Measurements from ENCODE around the gene CFAP57. TPM values are rescaled to one million over a fixed set of nuclear protein-coding genes. Genes with fewer than 3 reads are reported as not detected.

CFAP57 gene
- total RNA-seq, 1 donor from 2014 or later, result not detected

DNA sequence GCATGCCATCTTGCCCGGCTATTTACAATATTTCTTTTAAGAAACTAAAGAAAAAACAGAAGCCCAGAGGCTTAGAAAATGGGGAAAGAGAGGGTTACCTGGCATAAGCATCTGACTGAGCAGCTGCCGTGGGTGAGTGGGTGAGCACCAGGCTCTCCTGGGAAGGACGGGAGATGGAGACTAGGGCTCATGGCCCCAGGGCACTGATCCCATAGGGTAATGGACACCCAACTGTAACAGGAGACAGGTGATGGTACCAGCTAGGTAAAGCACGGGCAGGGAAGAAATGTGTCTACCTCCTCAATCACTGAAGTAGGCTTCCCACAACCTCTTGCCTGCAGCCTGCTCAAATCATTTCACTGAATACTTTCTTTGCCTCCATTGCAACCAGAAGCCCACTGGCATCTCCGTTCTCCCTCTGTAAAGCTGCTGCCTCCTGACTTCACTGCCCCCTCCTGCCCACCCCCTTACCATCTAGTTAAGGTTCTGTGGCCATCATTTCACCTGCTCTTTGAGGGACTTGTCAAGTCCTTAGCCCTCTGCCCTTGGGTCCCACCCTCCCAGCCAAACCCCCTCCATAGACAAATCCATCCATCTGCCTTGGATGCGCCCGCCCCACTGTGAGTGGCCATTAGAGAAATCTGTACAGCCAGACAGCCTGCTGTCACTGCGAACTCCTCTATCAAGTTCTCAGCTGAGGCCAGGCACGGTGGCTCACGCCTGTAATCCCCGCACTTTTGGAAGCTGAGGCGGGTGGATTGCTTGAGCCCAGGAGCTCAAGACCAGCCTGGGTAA lies 103.9 kb downstream of the CFAP57 start:
- intact Hi-C loops (cut with micrococcal nuclease), result no loop called here

DNA sequence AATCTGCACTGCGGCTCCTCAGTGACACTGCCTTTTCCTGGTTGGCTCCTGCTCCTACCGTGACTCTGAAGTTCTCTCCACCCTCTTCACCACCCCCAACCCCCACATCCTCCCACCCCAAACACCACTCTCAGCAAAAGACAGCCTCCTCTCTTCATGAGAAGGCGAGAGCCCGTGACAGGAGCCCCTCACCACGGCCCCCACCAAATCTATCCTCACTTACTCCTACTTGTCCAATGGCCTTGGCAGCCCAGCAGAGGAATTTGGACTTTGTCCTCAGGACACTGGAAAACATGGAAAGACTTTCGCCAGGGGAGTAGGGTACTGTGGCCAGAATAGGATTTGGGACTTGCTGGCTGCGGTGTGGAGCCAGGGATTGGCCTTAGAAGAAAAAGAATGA lies 104.5 kb downstream of the CFAP57 start:
- intact Hi-C loops (cut with micrococcal nuclease), result no loop called here

DNA sequence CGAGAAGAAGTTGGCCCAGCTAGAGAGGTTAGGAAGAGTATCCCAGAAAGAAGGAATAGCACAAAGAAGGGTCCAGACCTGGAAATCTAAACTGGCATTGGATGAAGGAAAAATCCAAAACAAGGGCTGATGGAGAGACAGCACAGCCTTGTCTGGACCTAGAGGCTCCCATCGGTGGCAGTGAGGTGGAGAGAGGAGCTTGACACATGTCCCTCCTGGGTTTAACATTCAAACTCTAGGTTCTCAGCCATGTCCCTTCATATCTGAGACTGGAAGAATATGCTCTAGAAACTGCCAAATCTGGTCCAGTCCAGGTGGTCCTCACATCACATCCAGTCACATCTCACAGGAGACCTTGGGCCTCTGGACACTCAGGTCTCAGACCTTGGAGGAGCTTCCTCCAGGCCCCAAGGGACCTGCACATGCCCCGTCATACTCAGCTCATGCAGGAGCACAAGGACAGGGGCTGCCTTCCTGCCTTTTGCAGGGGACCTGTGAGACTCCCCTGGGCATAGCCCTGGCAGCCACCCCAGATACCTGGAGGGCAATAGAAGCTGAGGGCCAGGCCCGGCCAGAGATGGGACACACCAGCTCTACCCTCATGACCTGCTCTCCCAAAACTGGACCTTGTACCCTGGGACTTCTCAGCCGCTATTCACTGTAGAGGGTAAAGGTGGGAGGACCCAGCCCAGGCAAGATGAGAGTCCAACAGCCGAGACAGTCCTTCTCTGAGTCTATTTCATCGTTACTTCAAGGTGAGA lies 105.2 kb downstream of the CFAP57 start:
- intact Hi-C loops (cut with micrococcal nuclease), result no loop called here

DNA sequence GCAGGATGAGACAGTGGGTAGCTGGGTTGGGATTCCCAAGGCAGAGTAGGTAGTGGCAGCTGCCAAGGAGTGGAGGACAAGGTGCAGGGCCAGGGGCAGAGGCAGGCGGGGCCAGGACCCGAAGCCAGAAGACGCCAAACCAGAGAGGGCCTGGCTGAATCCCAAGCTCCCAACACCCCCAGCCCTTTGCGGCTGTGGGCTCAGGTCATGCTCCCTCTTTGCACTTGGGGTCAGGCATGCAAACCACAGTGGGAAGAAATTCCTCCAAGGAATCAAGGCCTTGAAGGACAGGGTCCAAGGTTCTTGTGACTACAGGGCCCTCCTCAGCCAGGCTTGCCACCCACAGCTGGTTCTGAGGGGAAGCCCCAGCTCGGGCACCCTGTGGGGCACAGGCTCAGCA lies 107.0 kb downstream of the CFAP57 start:
- intact Hi-C loops (cut with micrococcal nuclease), result no loop called here

DNA sequence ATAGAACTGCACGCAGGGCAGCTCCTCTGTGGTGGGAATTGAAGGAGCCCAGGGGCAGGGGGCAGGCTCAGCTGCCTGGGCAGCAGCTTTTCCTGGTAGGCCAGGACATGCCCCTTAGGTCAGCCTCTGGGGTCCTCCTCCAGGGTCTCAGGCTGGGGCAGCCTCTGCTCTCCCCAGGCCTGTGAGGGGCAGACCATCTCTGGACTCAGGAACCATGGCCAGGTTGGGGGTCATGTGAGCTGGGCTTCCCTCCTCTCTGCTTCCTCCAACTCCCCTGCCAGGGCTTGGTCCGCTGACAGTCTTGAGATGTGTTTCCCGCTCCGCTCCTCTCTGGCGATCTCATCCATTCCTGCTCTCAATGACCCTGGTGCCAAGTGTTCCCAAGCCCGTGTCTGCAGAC lies 107.5 kb downstream of the CFAP57 start:
- intact Hi-C loops (cut with micrococcal nuclease), result no loop called here

DNA sequence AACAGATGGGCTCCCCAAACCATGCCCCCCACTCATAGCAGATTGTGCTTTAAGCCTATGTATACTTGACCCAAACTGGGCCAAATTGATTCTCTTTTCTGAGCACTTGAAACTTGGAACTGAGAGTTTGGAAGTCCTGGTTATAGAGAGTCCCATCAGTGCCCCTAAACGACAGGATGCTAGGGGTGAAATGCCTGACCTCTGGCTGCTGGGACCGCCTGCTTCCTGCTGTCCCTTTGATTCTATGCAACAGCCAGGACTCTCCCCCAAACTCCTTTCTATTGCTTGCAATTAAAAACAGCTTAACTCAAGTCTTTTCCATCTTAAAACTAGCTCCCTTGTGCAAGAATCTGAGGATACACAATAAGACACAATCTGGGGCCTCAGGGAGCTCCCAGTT lies 108.6 kb downstream of the CFAP57 start:
- intact Hi-C loops (cut with micrococcal nuclease), result no loop called here

DNA sequence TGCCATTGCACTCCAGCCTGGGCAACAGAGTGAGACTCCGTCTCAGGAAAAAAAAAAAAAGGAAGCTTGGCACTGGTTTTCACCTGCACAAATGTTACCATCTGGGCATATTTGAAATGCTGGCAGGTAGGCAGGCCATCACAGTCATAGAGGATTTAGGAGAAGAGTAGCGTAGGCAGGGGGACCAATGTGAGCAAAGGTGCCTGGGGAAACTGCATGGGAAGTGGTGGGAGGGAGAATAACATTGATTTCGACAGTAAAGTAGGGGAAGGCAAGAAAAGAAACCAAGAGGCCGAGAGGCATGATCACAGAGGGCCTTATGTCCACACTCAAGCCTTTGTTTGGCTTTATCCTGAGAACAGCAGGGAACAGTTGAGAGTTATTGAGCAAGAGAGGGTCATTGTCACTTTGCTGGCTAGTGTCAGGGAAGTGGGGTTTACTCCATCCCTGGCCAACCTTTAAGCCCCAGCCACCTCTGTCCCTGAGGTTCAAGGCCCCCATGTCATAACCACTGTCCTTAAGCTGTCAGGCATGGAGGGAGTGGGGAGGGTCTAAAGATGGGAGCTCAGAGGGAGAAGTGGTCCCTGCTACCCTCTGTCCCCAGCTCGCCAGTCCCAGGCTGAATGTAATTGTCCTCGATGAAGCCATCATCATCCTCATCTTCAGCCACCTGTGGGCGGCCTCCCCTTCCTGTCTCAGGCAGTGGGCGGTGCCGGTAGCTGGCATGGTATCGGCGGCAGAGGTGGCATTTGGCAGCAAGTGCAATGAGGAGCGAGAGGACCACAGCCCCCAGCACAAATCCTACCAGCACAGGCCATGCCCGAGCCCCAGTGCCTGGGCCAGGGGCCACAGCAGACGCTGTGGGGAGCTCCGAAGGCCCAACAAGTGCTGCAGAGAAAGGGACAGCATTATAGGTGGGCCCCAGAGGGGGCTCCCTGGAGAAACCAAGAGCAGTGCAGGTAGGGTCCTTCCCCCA lies 110.4 kb downstream of the CFAP57 start:
- intact Hi-C loops (cut with micrococcal nuclease), result no loop called here

DNA sequence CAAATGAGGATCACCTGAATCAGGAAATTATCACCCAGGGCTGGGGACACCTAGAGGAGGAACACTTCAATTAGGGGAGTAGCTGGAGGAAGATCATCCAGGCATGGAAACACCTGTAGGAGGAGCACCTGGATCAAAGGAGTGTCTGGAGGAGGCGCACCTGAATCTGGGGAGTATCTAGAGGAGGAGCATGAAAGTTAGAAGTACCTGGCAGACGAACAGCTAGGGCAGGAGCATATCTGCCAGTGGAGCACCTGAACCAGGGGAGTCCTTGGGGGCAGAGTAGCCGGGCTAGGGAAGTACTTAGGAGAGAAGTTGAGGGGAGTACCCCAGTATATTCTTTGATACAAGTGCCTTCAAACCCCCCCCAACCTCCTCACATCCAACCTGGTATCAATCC lies 111.9 kb downstream of the CFAP57 start:
- intact Hi-C loops (cut with micrococcal nuclease), result no loop called here

DNA sequence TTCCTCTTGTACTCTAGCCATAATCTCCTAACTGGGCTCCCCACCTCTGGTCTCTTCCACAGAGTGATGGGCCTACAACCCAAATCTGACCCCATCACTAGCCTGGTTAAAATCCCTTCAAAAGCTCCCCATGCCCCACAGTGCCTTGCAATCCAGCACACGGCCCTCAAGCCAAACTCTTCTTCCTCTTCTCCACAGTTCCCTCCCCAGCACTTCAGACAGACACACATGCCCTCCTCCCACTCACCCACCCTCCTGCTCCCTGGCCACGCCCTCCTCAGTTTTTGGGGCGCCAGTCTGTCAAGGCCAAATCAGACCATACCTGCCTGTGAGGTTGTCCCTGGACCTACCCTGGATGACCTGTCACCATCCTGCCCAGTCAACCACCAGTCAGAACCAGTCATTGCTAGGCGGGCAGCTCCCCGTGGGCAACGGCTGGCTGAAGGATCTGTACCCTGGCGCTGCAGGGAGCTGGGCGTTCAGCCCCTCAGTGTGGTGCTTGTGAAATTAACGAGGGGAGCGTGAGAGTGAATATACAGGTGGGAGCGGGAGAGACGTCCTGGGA lies 112.5 kb downstream of the CFAP57 start:
- intact Hi-C loops (cut with micrococcal nuclease), result no loop called here

DNA sequence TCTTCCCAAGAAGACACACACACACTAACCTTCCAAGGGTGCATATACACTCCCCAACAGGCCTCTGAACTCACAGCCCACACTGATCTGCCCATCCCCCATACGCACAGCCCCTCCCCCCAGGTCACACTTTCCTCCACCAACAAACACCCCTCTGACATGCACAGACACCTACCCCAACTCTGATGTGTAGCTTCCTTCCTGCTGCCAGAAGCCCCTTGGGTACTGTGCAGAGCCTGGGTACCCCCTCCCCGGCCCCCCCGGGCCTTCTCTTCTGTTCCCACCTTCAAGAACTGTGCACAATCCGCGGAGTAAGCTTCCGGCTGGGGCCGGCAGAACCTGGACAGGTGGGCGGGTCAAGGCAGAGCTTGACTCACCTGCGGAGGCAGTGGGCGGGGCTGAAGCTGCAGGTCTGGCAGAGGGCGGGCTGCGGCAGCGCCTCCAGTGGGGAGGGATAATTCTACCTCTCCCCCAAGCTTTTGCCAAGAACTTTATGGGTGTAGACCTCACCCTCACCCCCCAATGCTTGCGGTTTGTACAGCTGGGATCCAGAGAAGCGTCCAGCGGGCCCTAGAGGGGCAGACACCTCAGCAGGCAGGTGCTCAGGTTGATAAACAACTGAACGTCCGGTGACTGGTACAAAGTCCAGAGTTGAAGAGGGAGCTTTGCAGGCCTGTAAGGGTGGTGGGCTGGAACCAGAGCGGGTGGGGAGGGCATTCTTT lies 113.3 kb downstream of the CFAP57 start, which contains the start of gene C1orf210:
Gene C1orf210 (minus strand): TSS at position 313 of the 722 bp plus-strand sequence. CDS start 2,311 bp downstream, outside the sequence.
- intact Hi-C loops (cut with micrococcal nuclease), result no loop called here

DNA sequence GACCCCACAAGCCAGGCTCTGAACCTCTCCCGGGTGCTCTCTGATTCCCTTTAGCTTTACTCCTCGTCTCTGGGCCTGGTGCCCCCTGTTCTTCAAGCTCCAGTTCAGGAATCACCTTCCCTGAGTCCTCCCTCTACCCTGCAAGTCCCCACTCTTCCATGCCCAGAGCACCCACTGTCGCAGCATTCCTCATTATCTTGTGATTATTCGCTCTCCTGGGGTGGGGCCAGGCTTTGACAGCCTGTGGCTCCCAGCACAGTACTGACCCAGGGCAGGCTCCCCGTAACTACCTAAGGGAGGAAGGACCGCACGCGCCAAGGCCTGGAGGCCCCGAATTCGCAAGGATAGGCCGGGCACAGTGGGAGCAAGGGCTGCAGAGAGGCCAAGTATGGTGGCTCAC lies 114.0 kb downstream of the CFAP57 start:
- intact Hi-C loops (cut with micrococcal nuclease), result no loop called here

DNA sequence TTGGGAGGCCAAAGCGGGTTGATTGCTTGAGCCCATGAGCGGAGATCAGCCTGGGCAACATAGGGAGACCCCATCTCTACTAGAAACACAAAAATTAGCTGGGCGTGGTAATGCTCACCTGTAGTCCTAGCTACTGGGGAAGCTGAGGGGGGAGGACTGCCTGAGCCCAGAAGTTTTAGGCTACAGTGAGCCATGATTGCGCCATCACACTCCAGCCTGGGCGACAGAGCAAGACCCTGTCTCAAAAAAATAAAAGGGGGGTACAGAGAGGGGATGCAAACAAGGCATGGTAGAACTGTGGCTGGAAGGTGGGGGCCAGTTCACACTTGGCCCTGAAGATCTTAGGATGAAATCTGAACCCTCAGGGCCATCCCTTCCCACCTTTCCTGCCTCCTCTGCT lies 114.4 kb downstream of the CFAP57 start:
- intact Hi-C loops (cut with micrococcal nuclease), result no loop called here

DNA sequence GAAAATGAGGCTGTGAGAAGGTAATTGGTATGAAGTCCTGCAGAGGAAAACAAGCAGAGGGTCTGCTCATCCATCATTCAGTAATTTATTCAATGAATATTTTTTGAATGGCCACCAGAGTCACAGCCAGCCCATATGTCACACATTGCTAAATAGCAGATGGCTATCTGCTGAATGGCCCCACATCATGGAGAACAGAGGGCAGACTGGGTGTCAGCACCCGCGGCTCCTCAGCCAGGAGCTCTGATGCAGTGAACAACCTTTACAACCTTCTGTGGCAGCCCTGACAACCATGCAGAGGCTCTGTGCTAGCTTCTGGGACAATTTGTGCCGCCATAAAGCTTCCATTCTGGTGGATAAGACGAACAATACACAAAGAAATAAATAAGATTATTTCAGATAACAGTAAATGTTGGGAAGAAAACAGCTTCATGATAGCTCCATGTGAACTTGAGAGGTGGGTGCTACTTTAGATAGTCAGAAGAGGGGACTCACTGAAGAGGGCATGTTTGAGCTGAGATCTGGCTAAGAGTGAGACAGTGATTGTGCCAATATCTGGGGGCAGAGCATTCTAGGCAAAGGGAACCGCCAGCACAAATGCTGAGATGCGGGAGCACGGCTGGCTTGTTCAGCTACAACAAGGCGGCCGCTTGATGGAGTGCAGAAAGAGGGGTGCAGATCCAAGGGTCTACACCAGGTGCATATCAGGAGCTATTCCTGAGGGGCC lies 116.1 kb downstream of the CFAP57 start:
- intact Hi-C loops (cut with micrococcal nuclease), result no loop called here

DNA sequence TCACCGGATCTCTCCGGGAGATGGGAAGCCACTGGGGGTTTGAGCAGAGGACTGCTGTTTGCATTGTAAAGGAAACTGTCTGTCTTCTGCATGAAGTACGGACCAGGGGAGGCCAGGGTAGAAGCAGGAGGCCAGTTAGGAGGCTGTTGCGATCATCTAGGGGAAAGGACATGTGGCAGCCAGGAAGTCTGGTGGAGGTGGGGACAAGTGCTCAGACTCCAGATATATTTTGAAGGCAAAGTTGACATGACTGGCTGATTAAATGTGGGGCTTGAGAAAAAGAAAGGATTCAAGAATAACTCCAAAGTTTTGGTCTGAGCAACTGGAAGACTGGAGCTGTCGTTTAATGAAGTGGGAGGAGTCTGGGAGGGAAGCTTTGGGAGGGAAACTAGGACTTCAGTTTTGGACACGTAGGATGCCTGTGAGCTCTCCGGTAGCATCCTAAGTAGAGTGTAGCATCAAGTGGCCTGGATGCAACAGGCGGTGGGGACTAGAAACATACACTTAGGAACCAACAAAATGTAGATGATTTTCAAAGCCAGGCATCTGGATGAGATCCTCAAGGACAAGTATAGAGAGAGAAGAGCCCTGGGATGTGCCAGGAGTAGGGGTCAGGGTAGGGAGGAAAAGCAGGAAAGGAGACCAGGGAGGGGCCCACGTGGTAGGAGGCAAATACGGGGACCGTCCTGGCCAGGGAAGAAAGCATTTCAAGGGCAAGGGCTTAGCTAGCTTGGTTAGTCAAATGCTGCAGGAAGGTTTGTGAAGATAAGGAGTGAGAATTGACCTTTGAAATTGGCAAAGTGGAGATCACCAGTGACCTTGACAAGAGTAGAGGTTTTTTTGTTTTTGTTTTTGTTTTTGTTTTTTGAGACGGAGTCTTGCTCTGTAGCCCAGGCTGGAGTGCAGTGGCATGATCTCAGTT lies 116.9 kb downstream of the CFAP57 start:
- intact Hi-C loops (cut with micrococcal nuclease), result no loop called here

DNA sequence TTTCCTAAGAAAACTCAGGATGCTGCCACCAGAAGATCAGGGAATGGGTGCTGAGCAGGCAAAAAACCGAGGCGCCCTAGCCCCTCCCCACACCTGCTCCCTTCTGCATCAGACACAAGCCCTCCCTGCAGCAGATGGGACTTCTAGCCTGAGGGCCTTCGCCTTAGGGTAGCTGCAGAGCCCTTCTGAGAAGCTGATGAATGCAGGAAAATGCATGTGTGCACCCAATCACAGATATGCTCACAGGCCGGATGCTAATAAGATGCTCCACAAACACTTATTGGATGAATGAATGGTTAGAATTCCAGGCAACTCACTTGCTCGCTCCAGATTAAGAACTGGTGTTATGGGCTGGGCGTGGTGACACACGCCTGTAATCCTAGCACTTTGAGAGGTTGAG lies 120.1 kb downstream of the CFAP57 start:
- intact Hi-C loops (cut with micrococcal nuclease), result no loop called here

DNA sequence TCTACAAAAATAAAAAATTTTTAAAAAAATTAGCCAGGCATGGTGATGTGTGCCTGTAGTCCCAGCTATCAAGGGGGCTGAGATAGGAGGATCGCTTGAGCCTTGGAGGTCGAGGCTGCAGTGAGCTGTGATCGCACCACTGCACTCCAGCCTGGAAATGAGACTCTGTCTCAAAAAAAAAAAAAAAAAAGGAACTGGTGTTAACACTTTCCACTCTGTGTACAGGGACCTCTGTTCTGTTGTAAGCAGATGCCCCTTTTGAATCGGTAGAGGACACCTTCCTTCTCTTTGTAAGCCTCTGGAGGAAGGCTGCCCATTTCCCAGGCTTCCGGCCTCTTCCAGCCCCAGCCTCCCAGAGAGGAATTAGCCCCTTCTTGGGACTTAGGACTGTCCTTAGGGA lies 120.5 kb downstream of the CFAP57 start:
- intact Hi-C loops (cut with micrococcal nuclease), result no loop called here

DNA sequence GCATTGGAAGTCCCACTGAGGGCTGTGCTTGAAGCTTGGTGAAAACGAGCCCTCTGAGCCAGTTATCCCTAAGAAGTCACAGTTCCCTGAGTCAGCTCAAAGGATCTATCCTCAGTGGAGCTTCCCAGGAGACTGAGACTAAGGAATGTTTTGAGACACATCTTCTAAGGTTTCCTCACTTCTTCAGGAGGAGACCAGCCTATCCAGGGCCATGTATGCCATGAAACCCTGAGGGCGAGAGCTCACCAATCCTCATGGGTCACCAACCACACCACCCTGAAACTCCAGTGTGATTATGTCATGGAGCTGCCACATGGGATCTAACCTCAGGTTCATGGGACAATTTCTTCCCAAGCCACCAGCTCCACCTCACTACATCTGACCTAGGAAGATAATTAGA lies 121.0 kb downstream of the CFAP57 start:
- intact Hi-C loops (cut with micrococcal nuclease), result no loop called here

DNA sequence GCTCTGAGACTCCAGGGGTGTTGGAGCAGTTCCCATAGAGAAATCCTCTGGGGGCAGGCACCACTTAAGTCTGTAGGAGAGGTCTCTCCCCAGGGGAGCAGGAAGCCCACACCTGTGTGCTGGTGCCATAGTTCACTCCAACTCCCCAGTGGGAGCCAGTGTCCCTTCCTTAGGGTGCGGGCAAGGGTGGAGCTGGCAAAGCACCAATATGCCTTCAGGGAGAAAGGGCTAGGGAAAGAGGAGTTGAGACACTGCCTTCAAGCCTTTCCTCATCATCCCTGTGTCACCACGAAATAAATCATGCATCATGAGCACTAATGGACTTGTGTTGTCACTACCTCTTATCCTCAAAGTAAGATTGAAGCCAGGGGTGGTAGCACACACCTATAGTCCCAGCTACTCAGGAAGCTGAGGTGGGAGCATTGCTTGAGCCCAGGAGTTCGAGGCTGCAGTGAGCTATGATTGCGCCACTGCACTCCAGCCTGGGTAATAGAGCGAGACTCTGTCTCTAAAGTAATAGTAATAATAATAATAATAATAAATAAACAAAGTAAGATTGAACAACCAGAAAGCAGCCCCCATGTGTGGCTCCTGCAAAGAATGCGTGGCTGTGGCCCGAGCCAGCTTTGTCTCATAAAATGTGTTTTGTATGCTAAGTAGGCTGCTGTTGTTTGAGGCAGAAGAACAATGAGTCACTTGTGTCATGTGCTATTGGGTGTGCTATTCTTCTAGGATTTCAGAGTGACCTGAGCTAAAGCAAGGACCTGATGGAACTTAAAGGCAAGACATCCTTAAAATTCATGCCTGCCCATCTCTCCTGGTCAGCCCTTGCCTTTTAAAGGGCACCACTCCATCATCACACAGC lies 122.0 kb downstream of the CFAP57 start:
- intact Hi-C loops (cut with micrococcal nuclease), result no loop called here

Data from T-helper 2 cell treated with Interferon-gamma antibody and Interleukin-4, amounts not matched to agents 100 ng/mL and 5 ng/mL, for 36 hours (primary cell).